PC-9 (cell line): ENCODE results near the gene PLEKHG5.

Experiments used
- EZH2 ChIP-seq: fragments of 200-600 bp; sonication (generic); IDR thresholded peaks from 2 replicates; pipeline ENCODE4 v1.8.0; 2017; ENCODE audit warnings: antibody characterized with exemption, low read depth
- TF ChIP-seq, protein P1 (sequence below): fragments of 200-600 bp; sonication (generic); conservative IDR thresholded peaks from 2 replicates; pipeline ENCODE4 v1.6.1; 2017; ENCODE audit warnings: mixed run types, antibody characterized with exemption, mild to moderate bottlenecking, moderate library complexity

DNA sequence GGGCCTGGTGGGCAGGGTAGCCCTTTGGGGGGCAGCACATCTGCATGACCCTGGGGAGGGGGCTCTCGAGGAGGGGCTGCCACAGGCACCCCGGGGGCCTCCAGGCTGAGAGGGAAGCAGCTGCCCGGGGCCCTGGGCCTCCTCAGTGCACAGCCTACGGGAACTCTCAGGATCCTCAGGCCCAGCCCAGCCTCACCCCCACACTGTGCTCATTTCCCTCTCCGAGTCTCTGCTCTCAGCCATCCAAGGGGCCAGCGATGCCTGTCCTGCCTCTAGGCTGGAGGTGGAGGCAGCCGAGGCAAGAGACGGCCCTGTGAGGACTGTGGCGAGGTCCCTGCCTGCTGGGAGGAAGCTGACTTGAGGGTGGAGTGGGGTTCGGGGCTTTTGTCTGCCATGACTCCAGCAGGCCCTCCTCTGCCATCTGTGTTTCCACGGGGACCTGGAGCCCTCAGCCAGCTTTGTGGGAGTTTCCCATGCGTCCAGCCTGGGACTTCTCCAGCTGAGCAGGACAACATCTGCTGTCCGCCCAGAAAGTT, 7.2 kb upstream of the PLEKHG5 start:
- TF ChIP-seq, protein P1, sequence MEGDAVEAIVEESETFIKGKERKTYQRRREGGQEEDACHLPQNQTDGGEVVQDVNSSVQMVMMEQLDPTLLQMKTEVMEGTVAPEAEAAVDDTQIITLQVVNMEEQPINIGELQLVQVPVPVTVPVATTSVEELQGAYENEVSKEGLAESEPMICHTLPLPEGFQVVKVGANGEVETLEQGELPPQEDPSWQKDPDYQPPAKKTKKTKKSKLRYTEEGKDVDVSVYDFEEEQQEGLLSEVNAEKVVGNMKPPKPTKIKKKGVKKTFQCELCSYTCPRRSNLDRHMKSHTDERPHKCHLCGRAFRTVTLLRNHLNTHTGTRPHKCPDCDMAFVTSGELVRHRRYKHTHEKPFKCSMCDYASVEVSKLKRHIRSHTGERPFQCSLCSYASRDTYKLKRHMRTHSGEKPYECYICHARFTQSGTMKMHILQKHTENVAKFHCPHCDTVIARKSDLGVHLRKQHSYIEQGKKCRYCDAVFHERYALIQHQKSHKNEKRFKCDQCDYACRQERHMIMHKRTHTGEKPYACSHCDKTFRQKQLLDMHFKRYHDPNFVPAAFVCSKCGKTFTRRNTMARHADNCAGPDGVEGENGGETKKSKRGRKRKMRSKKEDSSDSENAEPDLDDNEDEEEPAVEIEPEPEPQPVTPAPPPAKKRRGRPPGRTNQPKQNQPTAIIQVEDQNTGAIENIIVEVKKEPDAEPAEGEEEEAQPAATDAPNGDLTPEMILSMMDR = no peak
- no peak for TF ChIP-seq EZH2
